Measurements from ENCODE around the gene GINS1. TPM values are rescaled to one million over a fixed set of nuclear protein-coding genes. Genes with fewer than 3 reads are reported as not detected.

Gene GINS1
- total and polyA plus RNA-seq, 2 donors (not counting 3 experiments of a cell fraction or from before 2014, with no cell fraction given) = 8.2 to 26.3 TPM

- H3K27me3 ChIP-seq (ENCODE audit: control insufficient read depth in 2 of 2, insufficient read depth in 2 of 2, low read length in 2 of 2) = no peaks in the 10 kb centered on the region
- no peak overlapping the region for H3K4me2 ChIP-seq (ENCODE audit: insufficient read depth, low read length)
- FAIRE-seq (no peak), DNase-seq (ENCODE audit: low read depth, low spot score) (no peak)
- H3K79me2 ChIP-seq (ENCODE audit: control insufficient read depth, insufficient read depth, low read length) = no peaks in the 10 kb centered on the region
- BruUV-seq (replicated peaks) = no TSS peak
- dilution Hi-C loops (cut with MboI; ENCODE audit: extremely low pct_ligation_motif_present, low sequenced_read_pairs) (no loop called here), intact Hi-C loops (cut with micrococcal nuclease) (no loop called here)
- H4K20me1 ChIP-seq (replicated peaks; ENCODE audit: control insufficient read depth, extremely low read depth, insufficient read depth, low read length) = no peaks in the 10 kb centered on the region
- H3K4me3 ChIP-seq (replicated peaks in 1 of 3; ENCODE audit: insufficient read depth in 1 of 3, low read depth in 1 of 3, low read length in 3 of 3) = no peak overlapping the region
- no peak overlapping the region for H3K9ac ChIP-seq (replicated peaks; ENCODE audit: extremely low read depth, insufficient read depth, low read length)
- TF ChIP-seq MYC (IDR thresholded peaks at IDR 0.05; ENCODE audit: low read depth, low read length) (no peak), FOS (IDR thresholded peaks at IDR 0.05; ENCODE audit: borderline replicate concordance, insufficient read depth, low read length) (no peak), EZH2 (IDR thresholded peaks at IDR 0.05; ENCODE audit: borderline replicate concordance, low read depth, low read length, severe bottlenecking) (no peak), CTCF (IDR thresholded peaks at IDR 0.05; ENCODE audit: extremely low read depth in 1 of 2, insufficient read depth in 1 of 2, low read depth in 1 of 2, low read length in 2 of 2) (no peak), MAX (IDR thresholded peaks at IDR 0.05; ENCODE audit: insufficient read depth, insufficient read length) (no peak), POLR2AphosphoS5 (IDR thresholded peaks at IDR 0.05; ENCODE audit: insufficient read depth, low read depth, low read length) (no peak), GATA2 (IDR thresholded peaks at IDR 0.05; ENCODE audit: insufficient read depth, insufficient read length, low read depth, low read length) (no peak), POLR2A (IDR thresholded peaks at IDR 0.05; ENCODE audit: low read depth, low read length) (no peak), JUN (IDR thresholded peaks at IDR 0.05; ENCODE audit: borderline replicate concordance, insufficient read depth, insufficient read length, low read depth) (no peak)
- no peak overlapping the region for H3K27ac ChIP-seq (ENCODE audit: insufficient read depth, low read depth, low read length)
- H3K36me3 ChIP-seq (ENCODE audit: control insufficient read depth in 2 of 2, extremely low read depth in 1 of 2, insufficient read depth in 2 of 2, low read length in 2 of 2) = no peaks in the 10 kb centered on the region
- H3K9me3 ChIP-seq (replicated peaks; ENCODE audit: control insufficient read depth, insufficient read depth, low read length) = peaks cover 3% of the 10 kb centered on the region
- ChIA-PET POLR2A (no interaction called here), CTCF (no interaction called here)
- no peak overlapping the region for H2AFZ ChIP-seq (ENCODE audit: low read depth, low read length)
- H3K9me1 ChIP-seq (replicated peaks; ENCODE audit: control insufficient read depth, extremely low read depth, insufficient read depth, low read length) = no peaks in the 10 kb centered on the region
- no peaks in the 10 kb centered on the region for H3K4me1 ChIP-seq (ENCODE audit: control insufficient read depth, extremely low read depth, insufficient read depth, low read length)
Measured at GRCh38 chr20:25402583-25402982, 4.9 kb upstream of the GINS1 start.

All from endothelial cell of umbilical vein (primary cell).